Thymus (tissue), 11 donors: ENCODE measurements around the gene ORAI3. TPM values are rescaled to one million over a fixed set of nuclear protein-coding genes. Genes with fewer than 3 reads are reported as not detected.

Source experiments
- DNase-seq, 9 donors: peaks; one replicate each; pipeline ENCODE4 v3.0.0-alpha.2; 2013; ENCODE audit warnings: low spot score in 9 of 9, low read depth in 6 of 9, missing footprints in 1 of 9
- H3K27ac ChIP-seq, 2 donors: one replicate each; pipeline ENCODE4 v1.5.1; 2013; ENCODE audit warnings: control low read depth in 1 of 2, low read depth in 1 of 2, low read length in 1 of 2, mild to moderate bottlenecking in 1 of 2, moderate library complexity in 1 of 2
- H3K27me3 ChIP-seq, 2 donors: one replicate each; pipeline ENCODE4 v1.5.1; 2013; ENCODE audit warnings: low read length in 1 of 2; ENCODE audit not compliant: control insufficient read depth in 2 of 2, insufficient read depth in 1 of 2
- H3K36me3 ChIP-seq, 2 donors: one replicate each; pipeline ENCODE4 v1.5.1; 2013; ENCODE audit warnings: low read length in 1 of 2, mild to moderate bottlenecking in 1 of 2, moderate library complexity in 1 of 2; ENCODE audit not compliant: control insufficient read depth in 2 of 2, insufficient read depth in 2 of 2
- H3K4me1 ChIP-seq, 2 donors: one replicate each; pipeline ENCODE4 v1.5.1; 2013; ENCODE audit warnings: low read length in 2 of 2; ENCODE audit not compliant: control insufficient read depth in 2 of 2, insufficient read depth in 2 of 2
- H3K4me3 ChIP-seq, 2 donors: one replicate each; pipeline ENCODE4 v1.5.1; 2013; ENCODE audit warnings: low read length in 2 of 2, control low read depth in 1 of 2, mild to moderate bottlenecking in 1 of 2
- H3K9me3 ChIP-seq, 2 donors: one replicate each; pipeline ENCODE4 v1.5.1; 2013; ENCODE audit warnings: low read length in 1 of 2, mild to moderate bottlenecking in 1 of 2; ENCODE audit not compliant: control insufficient read depth in 2 of 2, insufficient read depth in 1 of 2
- WGBS: extraction: QIAGEN DNeasy Blood & Tissue Kit; methylation state at CpG from one replicate; pipeline ENCODE4 v1.1.7; 2013; 5-methylcytosine and 5-hydroxymethylcytosine counted together
- polyA plus RNA-seq: library from polyadenylated mRNA; stranded (reverse); fragments of 200-250 nt; gene quantifications from one replicate; pipeline ENCODE4 v1.2.3, GENCODE V29; 2013
- total RNA-seq: library from RNA; stranded (reverse); fragments of 120-200 nt; gene quantifications from one replicate; pipeline ENCODE4 v1.2.4, GENCODE V29; 2013
- donor health status: healthy.

ORAI3 gene
- total and polyA plus RNA-seq, 2 donors: 12.3 to 26.4 TPM

DNA sequence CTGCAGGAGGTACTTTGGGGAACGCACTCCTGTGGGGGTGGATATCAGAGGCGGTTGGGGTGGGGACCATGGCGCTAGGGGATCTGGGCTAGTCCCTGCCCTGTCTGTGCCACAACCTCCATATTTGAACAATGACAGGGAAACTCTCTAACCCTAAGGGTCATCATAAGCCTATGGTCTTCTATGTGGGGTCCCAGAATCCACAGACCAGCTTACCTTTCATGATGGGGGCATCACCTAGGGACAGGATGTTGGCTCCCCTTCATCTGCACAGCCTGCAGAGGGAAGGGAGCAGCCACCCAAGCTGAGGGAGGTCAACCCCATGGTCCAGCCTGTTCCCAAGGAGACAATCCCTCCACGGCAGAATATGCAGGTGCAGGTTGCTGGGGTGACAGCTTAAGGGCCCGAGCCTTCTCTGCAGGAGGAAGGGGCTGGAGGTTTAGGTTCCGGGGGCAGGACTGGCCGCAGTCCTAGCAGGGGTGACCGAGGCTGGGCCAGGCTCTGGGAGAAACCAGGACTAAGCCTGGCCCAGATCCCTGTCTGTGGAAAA is 1.7 kb downstream of the ORAI3 start:
- peaks cover 12 to 44% of the 10 kb centered on the region in 2 donors for H3K4me1 ChIP-seq
- 75% methylated on average over 8 of the region's 8 CpGs for WGBS

DNA sequence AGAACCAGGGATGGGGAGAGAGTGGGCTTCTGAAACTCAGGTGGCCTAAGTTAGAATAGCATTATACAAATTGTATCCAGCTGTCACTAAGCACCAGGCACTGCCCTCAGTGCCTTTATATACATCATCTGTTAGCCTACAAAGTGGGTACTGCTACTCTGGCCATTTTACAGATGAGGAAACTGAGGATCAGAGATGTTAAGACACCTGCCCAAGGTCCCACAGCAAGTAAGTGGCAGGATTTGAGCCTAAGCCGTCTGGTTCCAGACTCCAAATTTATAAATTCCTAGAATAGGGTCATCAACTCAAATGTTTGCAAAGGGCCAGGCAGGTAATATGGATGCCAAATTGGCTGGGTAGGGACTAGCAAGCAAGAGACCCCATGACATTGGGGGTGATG is 2.3 kb downstream of the ORAI3 start:
- H3K4me1 ChIP-seq: peaks cover 12 to 44% of the 10 kb centered on the region in 2 donors
- no peaks in the 10 kb centered on the region for H3K9me3 ChIP-seq
- WGBS: 98% methylated on average over 1 of the region's 1 CpG
- H3K27me3 ChIP-seq: no peaks in the 10 kb centered on the region
- DNase-seq: no peak
- no peak overlapping the region for H3K27ac ChIP-seq
- peaks cover 4 to 7% of the 10 kb centered on the region in 2 donors for H3K36me3 ChIP-seq
- H3K4me3 ChIP-seq: no peak overlapping the region

More for the DNA sequence above, 1.7 kb downstream of the ORAI3 start:
- Histone ChIP-seq H3K9me3 (no peaks in the 10 kb centered on the region), H3K27ac (peak overlapping the region; percentile 33 to 34), H3K4me3 (peak overlapping the region; percentile 68 to 81), H3K27me3 (no peaks in the 10 kb centered on the region), H3K36me3 (peaks cover 4 to 7% of the 10 kb centered on the region in 2 donors)
- no peak for DNase-seq

DNA sequence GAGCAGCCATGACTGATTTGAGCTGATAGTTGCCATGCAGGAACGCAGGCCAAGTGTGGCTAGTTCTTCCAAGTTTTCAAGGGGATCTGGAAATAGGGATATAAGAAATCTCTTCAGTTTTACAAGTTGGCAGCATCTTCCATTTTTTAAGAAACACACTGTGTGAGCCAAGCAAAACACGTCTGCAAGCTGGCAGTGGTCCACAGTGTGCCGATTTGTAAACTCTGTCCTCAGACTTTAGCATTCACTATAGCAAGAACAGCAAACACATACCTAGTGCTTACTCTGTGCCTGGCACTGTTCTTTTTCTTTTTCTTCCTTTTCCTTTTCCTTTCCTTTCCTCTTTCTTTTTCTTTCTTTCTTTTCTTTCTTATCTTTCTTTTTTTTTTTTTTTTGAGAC is 2.9 kb downstream of the ORAI3 start:
- Histone ChIP-seq H3K4me1 (peaks cover 12 to 47% of the 10 kb centered on the region in 2 donors), H3K9me3 (no peaks in the 10 kb centered on the region), H3K4me3 (no peak overlapping the region), H3K36me3 (peaks cover 3 to 5% of the 10 kb centered on the region in 2 donors), H3K27me3 (no peaks in the 10 kb centered on the region), H3K27ac (no peak overlapping the region)
- DNase-seq: no peak
- WGBS: 90% methylated on average over 3 of the region's 3 CpGs

DNA sequence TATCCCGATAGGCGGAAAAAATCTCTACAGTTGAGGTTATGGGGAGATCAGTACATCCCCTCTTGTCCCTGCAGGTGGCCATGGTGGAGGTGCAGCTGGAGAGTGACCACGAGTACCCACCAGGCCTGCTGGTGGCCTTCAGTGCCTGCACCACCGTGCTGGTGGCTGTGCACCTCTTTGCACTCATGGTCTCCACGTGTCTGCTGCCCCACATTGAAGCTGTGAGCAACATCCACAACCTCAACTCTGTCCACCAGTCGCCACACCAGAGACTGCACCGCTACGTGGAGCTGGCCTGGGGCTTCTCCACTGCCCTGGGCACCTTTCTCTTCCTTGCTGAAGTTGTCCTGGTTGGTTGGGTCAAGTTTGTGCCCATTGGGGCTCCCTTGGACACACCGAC is 4.2 kb downstream of the ORAI3 start:
- Histone ChIP-seq H3K9me3 (no peaks in the 10 kb centered on the region), H3K4me1 (peaks cover 12 to 47% of the 10 kb centered on the region in 2 donors), H3K4me3 (no peak overlapping the region), H3K27me3 (no peaks in the 10 kb centered on the region), H3K36me3 (peaks cover 0 to 3% of the 10 kb centered on the region in 2 donors), H3K27ac (no peak overlapping the region)
- WGBS: 95% methylated on average over 9 of the region's 9 CpGs
- no peak for DNase-seq

DNA sequence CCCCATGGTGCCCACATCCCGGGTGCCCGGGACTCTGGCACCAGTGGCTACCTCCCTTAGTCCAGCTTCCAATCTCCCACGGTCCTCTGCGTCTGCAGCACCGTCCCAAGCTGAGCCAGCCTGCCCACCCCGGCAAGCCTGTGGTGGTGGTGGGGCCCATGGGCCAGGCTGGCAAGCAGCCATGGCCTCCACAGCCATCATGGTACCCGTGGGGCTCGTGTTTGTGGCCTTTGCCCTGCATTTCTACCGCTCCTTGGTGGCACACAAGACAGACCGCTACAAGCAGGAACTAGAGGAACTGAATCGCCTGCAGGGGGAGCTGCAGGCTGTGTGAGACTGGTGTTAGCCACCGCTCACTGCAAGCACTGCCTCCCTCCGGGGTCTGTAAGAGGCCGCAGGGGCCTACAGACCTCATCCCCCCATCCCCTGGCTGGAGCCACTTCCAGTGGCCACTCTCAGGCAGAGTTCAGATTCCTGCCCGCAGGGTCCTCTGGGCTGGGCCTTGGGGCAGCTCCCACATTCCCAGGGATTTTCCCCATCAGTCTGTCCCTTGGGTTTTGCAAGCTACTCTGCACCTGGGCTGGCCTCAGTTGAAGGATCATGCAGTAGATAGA is 4.8 kb downstream of the ORAI3 start:
- Histone ChIP-seq H3K4me1 (peaks cover 12 to 47% of the 10 kb centered on the region in 2 donors), H3K9me3 (no peaks in the 10 kb centered on the region), H3K27ac (peak overlapping the region in 1 of 2 donors; percentile 68), H3K4me3 (no peak overlapping the region), H3K36me3 (peaks cover under 1 to 3% of the 10 kb centered on the region in 2 donors), H3K27me3 (no peaks in the 10 kb centered on the region)
- peak in 8 of 9 donors; percentile 61 to 92 (median 80) for DNase-seq
- 76% methylated on average over 15 of the region's 15 CpGs for WGBS

DNA sequence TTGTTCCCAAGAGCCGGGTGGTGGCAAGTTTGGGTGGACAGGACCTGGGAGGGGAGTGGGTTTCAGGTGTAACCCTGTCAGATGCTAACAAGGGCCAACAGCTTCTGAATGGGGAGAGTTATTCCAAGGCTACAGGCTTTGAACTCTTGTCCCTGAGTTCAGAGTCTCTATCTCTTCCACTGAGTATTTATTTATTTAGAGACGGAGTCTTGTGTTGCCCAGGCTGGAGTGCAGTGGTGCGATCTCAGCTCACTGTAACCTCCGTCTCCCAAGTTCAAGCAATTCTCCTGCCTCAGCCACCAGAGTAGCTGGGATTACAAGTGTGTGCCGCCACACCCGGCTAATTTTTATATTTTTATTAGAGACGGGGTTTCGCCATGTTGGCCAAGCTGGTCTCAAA is 6.1 kb downstream of the ORAI3 start:
- WGBS: 96% methylated on average over 8 of the region's 8 CpGs
- H3K27me3 ChIP-seq: no peaks in the 10 kb centered on the region
- peaks cover 10 to 11% of the 10 kb centered on the region in 2 donors for H3K36me3 ChIP-seq
- no peak for DNase-seq
- H3K27ac ChIP-seq: no peak overlapping the region
- H3K4me3 ChIP-seq: no peak overlapping the region
- no peaks in the 10 kb centered on the region for H3K9me3 ChIP-seq
- peaks cover 12 to 44% of the 10 kb centered on the region in 2 donors for H3K4me1 ChIP-seq

DNA sequence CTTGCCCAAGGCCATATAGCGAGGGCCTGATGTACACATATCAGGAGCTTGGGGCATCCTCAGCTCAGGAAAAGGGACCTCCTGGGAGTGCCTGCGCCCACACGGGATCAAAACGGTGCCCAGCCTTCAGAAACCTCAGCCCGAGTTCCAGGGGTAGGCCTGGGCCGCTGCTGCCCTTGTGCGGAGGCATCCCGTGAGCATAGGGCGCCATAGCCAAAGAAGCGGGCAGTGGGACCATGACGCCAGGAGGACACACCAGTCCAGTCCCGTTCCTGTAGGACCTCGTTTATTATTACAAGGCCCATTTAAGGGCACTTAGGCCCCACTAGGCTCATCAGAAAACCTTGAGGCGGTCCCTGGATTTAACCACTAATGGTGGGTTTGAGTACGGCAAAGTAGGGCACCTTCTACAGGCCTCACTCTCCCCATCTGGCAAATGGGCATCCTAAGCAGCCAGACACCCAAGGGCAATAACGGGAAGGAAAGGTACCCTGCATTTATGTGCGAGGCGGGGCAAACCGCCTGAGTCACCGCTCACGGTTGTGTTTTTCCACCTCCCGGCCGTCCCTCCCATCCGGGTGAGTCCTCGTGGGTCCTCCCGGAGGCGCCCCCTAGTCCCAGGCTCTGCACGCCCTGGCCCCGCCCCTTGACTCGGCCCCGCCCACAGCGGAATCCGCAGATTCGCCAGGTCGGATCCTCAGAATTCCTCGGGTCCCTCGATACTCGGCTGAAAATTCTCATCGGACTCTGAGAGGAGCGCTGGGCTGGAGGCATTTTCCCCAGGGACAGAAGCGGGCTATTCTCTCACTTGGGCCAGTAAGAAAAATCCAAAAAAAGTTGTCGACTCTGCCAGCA is 8.0 kb downstream of the ORAI3 start:
- Histone ChIP-seq H3K27me3 (no peaks in the 10 kb centered on the region), H3K9me3 (no peaks in the 10 kb centered on the region), H3K4me1 (peaks cover 0 to 26% of the 10 kb centered on the region in 2 donors), H3K27ac (peak overlapping the region; percentile 91 to 99), H3K4me3 (peak overlapping the region; percentile 81 to 97), H3K36me3 (peaks cover 25 to 28% of the 10 kb centered on the region in 2 donors)
- 33% methylated on average over 42 of the region's 42 CpGs for WGBS
- peak in 6 of 9 donors; percentile 50 to 83 (median 67) for DNase-seq

DNA sequence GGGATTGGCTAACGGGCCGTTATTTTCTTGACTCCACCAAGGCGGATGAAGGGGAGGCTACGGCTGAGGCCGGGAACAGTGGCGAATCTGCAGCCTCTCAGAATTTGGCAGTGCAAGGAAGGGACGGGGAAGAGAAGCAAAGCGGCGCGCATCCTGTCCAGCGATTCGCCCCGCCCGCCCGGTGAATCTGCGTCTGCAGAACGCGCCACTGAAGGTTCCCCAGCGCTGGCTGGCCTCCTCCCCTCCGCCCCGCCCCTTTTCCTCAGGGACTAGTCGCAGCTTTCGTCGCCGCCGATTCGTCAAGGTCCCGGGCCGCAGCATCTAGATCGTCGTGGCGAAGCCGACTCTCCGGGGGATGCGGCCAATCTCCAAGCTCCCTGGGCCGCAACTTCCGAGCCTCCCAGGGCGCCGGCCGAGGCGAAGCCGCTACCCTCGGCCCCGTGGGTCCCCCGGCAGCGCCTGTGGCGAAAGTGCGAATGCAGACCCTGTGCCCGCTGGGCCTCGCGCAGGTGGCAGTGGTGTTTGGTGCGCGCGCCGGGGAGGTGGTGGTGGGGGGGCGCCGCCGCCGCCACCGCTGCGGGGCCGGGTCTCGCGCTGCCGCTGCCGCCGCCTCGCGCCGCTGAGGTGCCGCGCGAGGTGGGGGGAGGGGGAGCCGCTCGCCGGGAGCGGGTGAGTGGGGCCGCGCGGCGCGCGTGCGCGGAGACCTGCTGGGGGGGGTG is 8.7 kb downstream of the ORAI3 start, which contains the start of gene SETD1A:
Gene SETD1A (plus strand): TSS at position 299 of the 719 bp plus-strand sequence. CDS start 978 bp downstream, outside the sequence.
- Histone ChIP-seq H3K27ac (peak within 1 kb of the TSS; percentile 91 to 99), H3K9me3 (no peaks in the 10 kb centered on the region), H3K4me1 (peaks cover 0 to 26% of the 10 kb centered on the region in 2 donors), H3K27me3 (no peaks in the 10 kb centered on the region), H3K36me3 (peaks cover 33 to 35% of the 10 kb centered on the region in 2 donors), H3K4me3 (peak within 1 kb of the TSS; percentile 81 to 97)
- peak; percentile 79 to 98 (median 93) for DNase-seq
- WGBS: under 1% methylated on average over 84 of the region's 85 CpGs
